ENCODE measurements around the gene APCDD1.

Gene APCDD1

DNA sequence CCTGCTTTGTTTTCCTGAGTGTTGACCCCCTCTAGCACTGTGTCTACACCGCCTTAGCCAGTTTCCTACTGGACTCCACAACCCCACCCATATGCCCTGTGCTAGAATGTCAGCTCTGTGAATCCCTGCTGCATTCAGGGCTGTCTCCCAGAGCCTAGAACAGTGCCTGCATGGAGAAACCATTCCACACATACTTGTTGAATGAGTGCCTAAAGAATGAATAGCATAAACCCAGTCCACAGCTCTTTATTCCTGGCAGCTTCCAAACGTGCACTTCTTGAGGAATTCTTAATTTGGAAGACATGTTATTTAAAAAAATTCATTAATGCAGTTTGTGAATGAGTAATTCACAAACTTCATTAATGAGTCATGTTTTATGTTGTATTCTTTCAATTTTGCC is 64.9 kb downstream of the APCDD1 start:
- no peak for DNase-seq
- Histone ChIP-seq H4K20me1 (ENCODE audit: insufficient read depth, low read length) (no peaks in the 10 kb centered on the region), H3F3A (ENCODE audit: insufficient read depth, low read length) (no peaks in the 10 kb centered on the region), H3K27ac (ENCODE audit: low read length) (no peak overlapping the region), H3K79me2 (ENCODE audit: low read length) (no peaks in the 10 kb centered on the region), H2AFZ (ENCODE audit: low read length) (no peak overlapping the region), H3K4me2 (ENCODE audit: low read depth, low read length) (no peak overlapping the region), H3K36me3 (replicated peaks; ENCODE audit: insufficient read depth, low read length) (no peaks in the 10 kb centered on the region), H3K4me1 (ENCODE audit: low read length) (no peaks in the 10 kb centered on the region), H3K9ac (ENCODE audit: low read length) (no peak overlapping the region), H3K27me3 (replicated peaks; ENCODE audit: insufficient read depth, low read length) (no peaks in the 10 kb centered on the region), H3K4me3 (ENCODE audit: low read length) (no peak overlapping the region), H3K9me2 (replicated peaks; ENCODE audit: insufficient read depth, low read length) (no peaks in the 10 kb centered on the region), H3K9me3 (replicated peaks; ENCODE audit: insufficient read depth, low read length) (no peaks in the 10 kb centered on the region)
- TF ChIP-seq EZH2phosphoT487 (IDR thresholded peaks at IDR 0.05; ENCODE audit: low read length) = no peak
- TF ChIP-seq, protein P1, sequence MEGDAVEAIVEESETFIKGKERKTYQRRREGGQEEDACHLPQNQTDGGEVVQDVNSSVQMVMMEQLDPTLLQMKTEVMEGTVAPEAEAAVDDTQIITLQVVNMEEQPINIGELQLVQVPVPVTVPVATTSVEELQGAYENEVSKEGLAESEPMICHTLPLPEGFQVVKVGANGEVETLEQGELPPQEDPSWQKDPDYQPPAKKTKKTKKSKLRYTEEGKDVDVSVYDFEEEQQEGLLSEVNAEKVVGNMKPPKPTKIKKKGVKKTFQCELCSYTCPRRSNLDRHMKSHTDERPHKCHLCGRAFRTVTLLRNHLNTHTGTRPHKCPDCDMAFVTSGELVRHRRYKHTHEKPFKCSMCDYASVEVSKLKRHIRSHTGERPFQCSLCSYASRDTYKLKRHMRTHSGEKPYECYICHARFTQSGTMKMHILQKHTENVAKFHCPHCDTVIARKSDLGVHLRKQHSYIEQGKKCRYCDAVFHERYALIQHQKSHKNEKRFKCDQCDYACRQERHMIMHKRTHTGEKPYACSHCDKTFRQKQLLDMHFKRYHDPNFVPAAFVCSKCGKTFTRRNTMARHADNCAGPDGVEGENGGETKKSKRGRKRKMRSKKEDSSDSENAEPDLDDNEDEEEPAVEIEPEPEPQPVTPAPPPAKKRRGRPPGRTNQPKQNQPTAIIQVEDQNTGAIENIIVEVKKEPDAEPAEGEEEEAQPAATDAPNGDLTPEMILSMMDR (IDR thresholded peaks at IDR 0.05; ENCODE audit: low read length) = no peak
- TF ChIP-seq EZH2 (optimal IDR thresholded peaks at IDR 0.05; ENCODE audit: low read depth, low read length) = no peak

DNA sequence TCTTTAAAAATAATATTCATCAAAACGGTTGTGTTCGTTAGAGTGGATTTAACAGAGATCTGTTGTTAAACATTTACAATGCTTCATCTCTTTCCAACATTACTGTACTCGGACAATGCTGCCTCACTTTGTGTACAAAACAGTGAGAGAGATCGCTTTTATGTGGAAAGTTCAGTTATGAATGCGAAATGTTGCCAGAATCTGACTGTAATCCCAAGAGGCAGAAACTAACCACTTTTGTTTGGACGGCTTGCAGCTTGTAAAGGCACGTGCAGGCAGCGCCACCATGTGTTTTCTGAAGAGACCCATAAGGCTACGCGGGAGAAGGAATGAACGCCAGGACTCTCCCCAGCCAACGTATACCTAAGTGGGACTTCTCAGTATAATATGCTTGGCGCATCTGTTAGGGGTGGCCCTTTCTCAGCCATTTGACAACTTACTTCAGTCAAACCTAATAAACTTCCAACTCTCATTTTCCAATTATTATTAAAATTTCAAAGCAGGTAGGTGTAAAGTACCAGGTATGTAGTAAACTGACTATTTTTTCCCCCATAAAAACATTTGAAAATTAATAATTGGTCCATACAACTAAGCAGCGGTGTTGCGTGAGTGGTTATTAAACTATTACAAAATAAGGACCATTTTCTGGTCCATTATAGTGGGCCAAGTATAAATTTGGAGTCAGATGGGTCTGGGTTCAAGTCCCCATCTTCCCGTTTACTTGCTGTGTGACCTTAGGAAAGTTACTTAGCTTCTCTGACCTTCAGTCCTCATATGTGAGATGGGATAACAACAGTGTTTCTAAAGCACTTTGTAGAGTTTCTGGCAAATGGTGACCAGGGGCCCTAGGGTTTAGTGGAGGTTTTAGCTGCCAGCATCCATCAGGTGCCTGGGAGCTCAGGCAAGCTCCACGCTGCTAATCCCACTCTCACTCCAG is 65.8 kb downstream of the APCDD1 start:
- no peak for TF ChIP-seq EZH2phosphoT487 (IDR thresholded peaks at IDR 0.05; ENCODE audit: low read length)
- TF ChIP-seq, protein P1 (IDR thresholded peaks at IDR 0.05; ENCODE audit: low read length) = peak; percentile 85
- peak; percentile 80 for DNase-seq
- Histone ChIP-seq H3K4me1 (ENCODE audit: low read length) (0 out of 2 replicates have a peak, but pooled peaks cover 6% of the 10 kb centered on the region), H3K27me3 (replicated peaks; ENCODE audit: insufficient read depth, low read length) (no peaks in the 10 kb centered on the region), H3K79me2 (ENCODE audit: low read length) (no peaks in the 10 kb centered on the region), H3K4me2 (ENCODE audit: low read depth, low read length) (no peak overlapping the region), H3K36me3 (replicated peaks; ENCODE audit: insufficient read depth, low read length) (no peaks in the 10 kb centered on the region), H3K9me3 (replicated peaks; ENCODE audit: insufficient read depth, low read length) (no peaks in the 10 kb centered on the region), H4K20me1 (ENCODE audit: insufficient read depth, low read length) (no peaks in the 10 kb centered on the region), H3K27ac (ENCODE audit: low read length) (no peak overlapping the region), H2AFZ (ENCODE audit: low read length) (0 out of 2 replicates have a peak overlapping the region, but pooled peaks have one; percentile 11), H3K4me3 (ENCODE audit: low read length) (no peak overlapping the region), H3K9me2 (replicated peaks; ENCODE audit: insufficient read depth, low read length) (no peaks in the 10 kb centered on the region), H3K9ac (ENCODE audit: low read length) (no peak overlapping the region), H3F3A (ENCODE audit: insufficient read depth, low read length) (no peaks in the 10 kb centered on the region)

DNA sequence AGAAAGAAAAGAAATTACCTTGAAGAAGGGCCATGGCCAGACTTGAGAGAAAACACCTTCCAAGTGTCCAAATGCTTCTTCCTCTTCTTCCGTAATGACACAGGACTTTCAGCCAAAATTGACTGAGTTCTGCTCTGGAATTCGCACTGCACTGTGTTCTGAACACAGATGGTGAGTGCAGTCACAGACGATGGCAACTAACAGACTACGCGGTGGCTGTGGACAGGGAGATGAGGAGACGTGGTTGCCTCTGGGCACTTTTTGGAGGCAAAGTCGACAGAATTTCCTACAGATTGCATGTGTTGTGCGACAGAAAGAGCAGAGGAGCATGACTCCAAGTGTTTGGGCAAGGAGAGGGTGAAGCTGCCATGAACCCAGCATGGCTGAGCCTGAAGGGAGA is 67.1 kb downstream of the APCDD1 start:
- DNase-seq = no peak
- Histone ChIP-seq H3K27ac (ENCODE audit: low read length) (no peak overlapping the region), H3F3A (ENCODE audit: insufficient read depth, low read length) (0 out of 2 replicates have a peak, but pooled peaks cover 3% of the 10 kb centered on the region), H4K20me1 (ENCODE audit: insufficient read depth, low read length) (no peaks in the 10 kb centered on the region), H3K9ac (ENCODE audit: low read length) (no peak overlapping the region), H3K9me2 (replicated peaks; ENCODE audit: insufficient read depth, low read length) (no peaks in the 10 kb centered on the region), H3K27me3 (replicated peaks; ENCODE audit: insufficient read depth, low read length) (no peaks in the 10 kb centered on the region), H3K4me2 (ENCODE audit: low read depth, low read length) (no peak overlapping the region), H3K79me2 (ENCODE audit: low read length) (peaks cover 5% of the 10 kb centered on the region), H2AFZ (ENCODE audit: low read length) (no peak overlapping the region), H3K36me3 (replicated peaks; ENCODE audit: insufficient read depth, low read length) (no peaks in the 10 kb centered on the region), H3K4me1 (ENCODE audit: low read length) (0 out of 2 replicates have a peak, but pooled peaks cover 8% of the 10 kb centered on the region), H3K4me3 (ENCODE audit: low read length) (no peak overlapping the region), H3K9me3 (replicated peaks; ENCODE audit: insufficient read depth, low read length) (no peaks in the 10 kb centered on the region)
- TF ChIP-seq, protein P1 (IDR thresholded peaks at IDR 0.05; ENCODE audit: low read length) = no peak
- TF ChIP-seq EZH2phosphoT487 (IDR thresholded peaks at IDR 0.05; ENCODE audit: low read length) (no peak), EZH2 (optimal IDR thresholded peaks at IDR 0.05; ENCODE audit: low read depth, low read length) (no peak)
